Fibroblast of lung (primary cell): Measurements from ENCODE around the gene MIS18BP1. TPM values are rescaled to one million over a fixed set of nuclear protein-coding genes. Genes with fewer than 3 reads are reported as not detected.
"Not testable (repeated sequence)": the region's sequence is repeated elsewhere in the genome, so short reads cannot be mapped to it uniquely, and the experiment has no call there.

Experiments used
- DNase-seq, 2 donors: peaks; one replicate each; pipeline versions ENCODE4 v3.0.0 to v3.0.0-alpha.2; 2010; ENCODE audit warnings: low read depth in 2 of 2
- H2AFZ ChIP-seq: 2 replicates; pipeline ENCODE4 v1.5.1; 2012; ENCODE audit warnings: low read length, control low read depth, inconsistent platforms
- H3K27ac ChIP-seq: 2 replicates; pipeline ENCODE4 v1.5.1; 2011; ENCODE audit warnings: low read length, control low read depth; ENCODE audit not compliant: insufficient read depth
- H3K27me3 ChIP-seq: 2 replicates; pipeline ENCODE4 v1.5.1; 2011; ENCODE audit warnings: mild to moderate bottlenecking, low read length; ENCODE audit not compliant: control insufficient read depth, insufficient read depth
- H3K36me3 ChIP-seq: 2 replicates; pipeline ENCODE4 v1.5.1; 2011; ENCODE audit warnings: low read length; ENCODE audit not compliant: control insufficient read depth, insufficient read depth
- H3K4me1 ChIP-seq: 2 replicates; pipeline ENCODE4 v1.5.1; 2011; ENCODE audit warnings: low read length; ENCODE audit not compliant: control insufficient read depth, insufficient read depth; ENCODE audit errors: extremely low read depth
- H3K4me2 ChIP-seq: 2 replicates; pipeline ENCODE4 v1.5.1; 2011; ENCODE audit warnings: low read length, control low read depth; ENCODE audit not compliant: insufficient read depth; ENCODE audit errors: extremely low read depth
- H3K4me3 ChIP-seq, 4 experiments: fragments of 200-600 bp in 1 of 4; sonication (generic) in 1 of 4; replicated peaks in 1 of 4; 2 replicates each; pipeline ENCODE4 v1.5.1; 2011 to 2016; ENCODE audit warnings: low read length in 4 of 4, low read depth in 3 of 4, mild to moderate bottlenecking in 3 of 4, control low read depth in 2 of 4, inconsistent platforms in 1 of 4, mixed read lengths in 1 of 4; ENCODE audit not compliant: insufficient read depth in 1 of 4; ENCODE audit errors: control extremely low read depth in 1 of 4
- H3K79me2 ChIP-seq: 2 replicates; pipeline ENCODE4 v1.5.1; 2012; ENCODE audit warnings: mild to moderate bottlenecking, low read length, inconsistent platforms; ENCODE audit not compliant: control insufficient read depth, insufficient read depth
- H3K9ac ChIP-seq: 2 replicates; pipeline ENCODE4 v1.5.1; 2011; ENCODE audit warnings: mild to moderate bottlenecking, low read length, control low read depth; ENCODE audit not compliant: insufficient read depth
- H3K9me3 ChIP-seq: 2 replicates; pipeline ENCODE4 v1.5.1; 2012; ENCODE audit warnings: low read depth, low read length; ENCODE audit not compliant: control insufficient read depth, insufficient read depth
- H4K20me1 ChIP-seq: 2 replicates; pipeline ENCODE4 v1.5.1; 2011; ENCODE audit warnings: low read length; ENCODE audit not compliant: control insufficient read depth, insufficient read depth; ENCODE audit errors: extremely low read depth
- EZH2 ChIP-seq: IDR thresholded peaks from 2 replicates; pipeline ENCODE4 v1.5.1; 2012; ENCODE audit warnings: low read length, control low read depth, mild to moderate bottlenecking; ENCODE audit errors: missing control alignments
- polyA plus RNA-seq, 2 donors: library from polyadenylated mRNA; depleted of rRNA in 1 of 2; stranded (reverse) in 1 of 2; unstranded in 1 of 2; fragments of >200 nt; gene quantifications; 2 replicates each; pipeline ENCODE4 v1.2.1, GENCODE V29; 2011 to 2012; ENCODE audit warnings: missing spikeins in 1 of 2
- total RNA-seq: library from RNA; depleted of rRNA; stranded (reverse); fragments of >200 nt; gene quantifications from 2 replicates; pipeline ENCODE4 v1.2.1, GENCODE V29; 2014
- TF ChIP-seq, protein P1 (sequence below), 2 donors: IDR thresholded peaks in 1 of 2; conservative IDR thresholded peaks in 1 of 2; 1 replicate in 1 of 2; 2 replicates in 1 of 2; pipeline ENCODE4 v1.5.1; 2011 to 2012; ENCODE audit warnings: low read length in 2 of 2, control low read depth in 1 of 2, inconsistent platforms in 1 of 2, low read depth in 1 of 2, mild to moderate bottlenecking in 1 of 2

Gene MIS18BP1
- total and polyA plus RNA-seq, 2 donors (not counting 1 experiment from before 2014, with no cell fraction given): 13.3 to 26.4 TPM

DNA sequence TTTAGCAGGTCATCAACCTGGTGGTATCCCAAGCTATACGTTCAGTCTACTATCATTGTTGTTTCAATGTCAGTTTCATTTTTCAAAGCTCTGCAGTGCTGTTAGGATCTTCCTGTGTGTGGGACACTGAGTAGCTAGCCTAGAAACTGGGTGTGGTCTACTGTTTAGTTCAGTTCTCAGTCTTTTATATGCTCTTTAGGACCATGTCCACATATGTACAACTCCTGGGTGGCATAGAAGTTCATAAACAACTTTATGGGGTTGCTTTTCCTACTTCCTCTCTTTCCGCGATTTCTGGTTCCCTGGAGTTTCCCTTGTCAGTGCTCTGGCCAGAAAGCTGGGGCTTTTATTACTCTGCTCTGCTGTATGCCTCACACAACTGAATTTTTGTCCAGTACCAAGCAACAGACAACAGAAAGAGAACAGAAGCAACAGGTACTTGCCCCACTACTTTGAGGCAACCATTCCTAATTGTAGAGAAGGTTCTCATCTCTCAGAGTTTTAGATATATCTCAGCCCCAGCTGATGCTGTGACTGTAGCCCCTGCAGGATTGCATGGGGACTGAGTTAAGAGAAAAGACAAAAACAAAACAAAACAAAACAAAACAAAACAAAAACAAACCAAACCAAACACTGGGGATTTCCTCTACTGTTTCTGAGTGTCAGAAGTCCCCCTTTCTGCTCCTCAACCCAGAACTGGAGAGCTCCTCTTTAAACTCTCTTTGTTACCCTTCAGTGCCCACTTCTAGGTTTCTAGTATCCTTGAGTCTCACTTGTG is 30.3 kb downstream of the MIS18BP1 start:
- H3K4me3 ChIP-seq: no peak overlapping the region
- H3K4me2 ChIP-seq: no peak overlapping the region
- no peak overlapping the region for H3K27ac ChIP-seq
- no peak overlapping the region for H2AFZ ChIP-seq
- no peaks in the 10 kb centered on the region for H3K4me1 ChIP-seq
- no peaks in the 10 kb centered on the region for H4K20me1 ChIP-seq
- peaks cover 2% of the 10 kb centered on the region for H3K36me3 ChIP-seq
- H3K79me2 ChIP-seq: no peaks in the 10 kb centered on the region
- H3K9me3 ChIP-seq: no peaks in the 10 kb centered on the region
- H3K9ac ChIP-seq: no peak overlapping the region
- no peaks in the 10 kb centered on the region for H3K27me3 ChIP-seq
- no peak for DNase-seq
- no peak for TF ChIP-seq EZH2
- TF ChIP-seq, protein P1, sequence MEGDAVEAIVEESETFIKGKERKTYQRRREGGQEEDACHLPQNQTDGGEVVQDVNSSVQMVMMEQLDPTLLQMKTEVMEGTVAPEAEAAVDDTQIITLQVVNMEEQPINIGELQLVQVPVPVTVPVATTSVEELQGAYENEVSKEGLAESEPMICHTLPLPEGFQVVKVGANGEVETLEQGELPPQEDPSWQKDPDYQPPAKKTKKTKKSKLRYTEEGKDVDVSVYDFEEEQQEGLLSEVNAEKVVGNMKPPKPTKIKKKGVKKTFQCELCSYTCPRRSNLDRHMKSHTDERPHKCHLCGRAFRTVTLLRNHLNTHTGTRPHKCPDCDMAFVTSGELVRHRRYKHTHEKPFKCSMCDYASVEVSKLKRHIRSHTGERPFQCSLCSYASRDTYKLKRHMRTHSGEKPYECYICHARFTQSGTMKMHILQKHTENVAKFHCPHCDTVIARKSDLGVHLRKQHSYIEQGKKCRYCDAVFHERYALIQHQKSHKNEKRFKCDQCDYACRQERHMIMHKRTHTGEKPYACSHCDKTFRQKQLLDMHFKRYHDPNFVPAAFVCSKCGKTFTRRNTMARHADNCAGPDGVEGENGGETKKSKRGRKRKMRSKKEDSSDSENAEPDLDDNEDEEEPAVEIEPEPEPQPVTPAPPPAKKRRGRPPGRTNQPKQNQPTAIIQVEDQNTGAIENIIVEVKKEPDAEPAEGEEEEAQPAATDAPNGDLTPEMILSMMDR (conservative IDR thresholded peaks at IDR 0.05 in 1 of 2, IDR thresholded peaks at IDR 0.05 in 1 of 2; ENCODE audit: low read depth in 1 of 2, low read length in 2 of 2): no peak

- not testable (repeated sequence) for H3K27ac ChIP-seq, DNase-seq
These were observed 38.7 kb downstream of the MIS18BP1 start for GRCh38 chr14:45214341-45214740.

GRCh38 chr14:45213716-45214115 is 39.3 kb downstream of the MIS18BP1 start:
- H3K79me2 ChIP-seq: not testable (repeated sequence)

More at GRCh38 chr14:45214341-45214740, 38.7 kb downstream of the MIS18BP1 start:
- not testable (repeated sequence) for H3K9me3 ChIP-seq, H3K79me2 ChIP-seq, H2AFZ ChIP-seq, H3K4me1 ChIP-seq, H3K4me2 ChIP-seq, H4K20me1 ChIP-seq, H3K9ac ChIP-seq, H3K4me3 ChIP-seq, H3K27me3 ChIP-seq, H3K36me3 ChIP-seq

GRCh38 chr14:45212231-45212630 is 40.8 kb downstream of the MIS18BP1 start:
- H3K36me3 ChIP-seq: no peaks in the 10 kb centered on the region
- no peak for DNase-seq

More at GRCh38 chr14:45213716-45214115, 39.3 kb downstream of the MIS18BP1 start:
- not testable (repeated sequence) for H3K4me1 ChIP-seq, H4K20me1 ChIP-seq, H3K27me3 ChIP-seq, H3K9ac ChIP-seq, H3K9me3 ChIP-seq, H3K36me3 ChIP-seq, H2AFZ ChIP-seq, H3K4me2 ChIP-seq, DNase-seq, H3K4me3 ChIP-seq, H3K27ac ChIP-seq

More at GRCh38 chr14:45212231-45212630, 40.8 kb downstream of the MIS18BP1 start:
- TF ChIP-seq EZH2: no peak
- TF ChIP-seq, protein P1 (conservative IDR thresholded peaks at IDR 0.05 in 1 of 2, IDR thresholded peaks at IDR 0.05 in 1 of 2; ENCODE audit: low read depth in 1 of 2, low read length in 2 of 2): no peak
- no peaks in the 10 kb centered on the region for H3K27me3 ChIP-seq
- no peaks in the 10 kb centered on the region for H3K4me1 ChIP-seq
- no peaks in the 10 kb centered on the region for H3K79me2 ChIP-seq
- no peaks in the 10 kb centered on the region for H4K20me1 ChIP-seq
- H3K4me3 ChIP-seq: no peak overlapping the region
- no peak overlapping the region for H2AFZ ChIP-seq
- H3K9ac ChIP-seq: no peak overlapping the region
- H3K27ac ChIP-seq: no peak overlapping the region
- no peaks in the 10 kb centered on the region for H3K9me3 ChIP-seq
- H3K4me2 ChIP-seq: no peak overlapping the region
